Inflammatory macrophage treated with lipopolysaccharide for 4 hours (primary cell): ENCODE measurements around the gene ROCK2.

ENCODE experiments used
- DNase-seq: peaks from one replicate; pipeline ENCODE4 v3.0.0-alpha.2; 2020

Gene ROCK2

GRCh38 chr2:11344342-11344955 lies at the start of gene ROCK2:
TSS of gene ROCK2 (minus strand) at chr2:11344636. CDS start at chr2:11344136, 500 bp downstream.
- DNase-seq = peak; percentile 77

GRCh38 chr2:11393711-11394236 lies 49.3 kb upstream of the ROCK2 start:
- DNase-seq = no peak

DNA sequence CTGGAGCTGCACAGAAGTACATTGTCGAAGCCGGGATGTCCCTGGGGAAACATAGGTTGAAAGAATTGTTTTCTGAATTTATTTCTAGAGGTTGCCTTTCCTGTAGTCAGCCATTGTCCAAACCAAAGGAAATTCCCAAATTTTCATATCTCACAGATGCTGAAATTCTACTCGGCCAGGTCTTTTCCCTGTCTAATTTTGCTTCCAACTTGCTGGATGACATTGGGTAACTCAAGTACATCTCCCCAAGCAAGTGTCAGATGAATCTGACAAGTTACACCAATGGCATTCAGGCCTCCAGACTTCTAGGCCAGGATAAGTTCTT lies 47.5 kb upstream of the ROCK2 start:
- DNase-seq = no peak

DNA sequence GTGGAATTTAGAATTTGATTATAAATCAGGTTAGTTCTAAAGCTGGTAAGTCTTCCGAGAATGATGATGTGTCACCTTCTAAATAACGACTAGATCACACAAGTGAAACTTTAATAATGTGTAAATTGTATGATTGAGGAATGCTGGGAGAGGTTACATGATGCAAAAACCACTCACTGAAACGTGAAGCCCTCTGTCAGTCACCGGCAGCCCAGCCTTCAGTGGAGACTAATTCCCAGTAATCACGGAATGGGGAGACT lies 45.9 kb upstream of the ROCK2 start:
- no peak for DNase-seq

DNA sequence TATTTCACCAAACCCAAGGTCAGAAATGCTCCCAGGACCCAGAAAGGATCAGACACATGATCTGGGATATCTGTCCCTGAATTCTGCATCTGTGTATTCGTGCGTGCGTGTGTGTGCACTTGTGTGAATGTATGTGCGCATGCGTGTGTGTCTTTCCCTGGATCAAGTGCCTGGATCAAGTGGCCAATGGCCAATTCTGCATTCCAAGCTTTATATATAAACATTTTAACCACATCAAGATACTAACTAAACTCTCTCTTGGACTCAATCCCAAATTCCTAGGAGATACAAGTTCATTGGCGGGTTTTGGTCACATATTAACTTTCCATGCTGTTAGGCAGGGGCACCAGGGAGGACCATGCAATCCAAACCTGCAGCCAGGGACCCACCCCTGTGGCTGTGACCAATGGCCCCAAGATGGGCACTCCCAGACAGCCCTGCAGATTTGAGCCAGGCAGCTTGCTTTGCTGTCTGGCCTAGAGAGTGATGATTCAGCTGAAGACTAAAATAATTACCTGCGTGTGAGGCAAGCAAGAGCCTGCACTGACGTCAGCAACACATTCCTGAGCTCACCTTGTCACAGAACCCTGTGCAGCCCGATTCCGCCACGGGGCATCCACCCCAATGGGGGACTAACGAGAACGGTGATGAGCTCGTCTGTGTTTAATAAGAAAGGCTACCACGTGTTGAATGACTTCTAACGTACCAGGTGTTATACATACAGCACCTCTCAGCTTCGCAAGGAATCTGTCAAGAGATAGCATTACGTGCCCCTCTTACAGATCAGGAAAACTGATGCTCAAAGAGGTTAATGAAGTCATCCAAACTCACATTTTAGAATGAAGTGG lies 45.3 kb upstream of the ROCK2 start:
- no peak for DNase-seq

- no peak for DNase-seq
Measured at GRCh38 chr2:11389052-11389420, 44.6 kb upstream of the ROCK2 start.

DNA sequence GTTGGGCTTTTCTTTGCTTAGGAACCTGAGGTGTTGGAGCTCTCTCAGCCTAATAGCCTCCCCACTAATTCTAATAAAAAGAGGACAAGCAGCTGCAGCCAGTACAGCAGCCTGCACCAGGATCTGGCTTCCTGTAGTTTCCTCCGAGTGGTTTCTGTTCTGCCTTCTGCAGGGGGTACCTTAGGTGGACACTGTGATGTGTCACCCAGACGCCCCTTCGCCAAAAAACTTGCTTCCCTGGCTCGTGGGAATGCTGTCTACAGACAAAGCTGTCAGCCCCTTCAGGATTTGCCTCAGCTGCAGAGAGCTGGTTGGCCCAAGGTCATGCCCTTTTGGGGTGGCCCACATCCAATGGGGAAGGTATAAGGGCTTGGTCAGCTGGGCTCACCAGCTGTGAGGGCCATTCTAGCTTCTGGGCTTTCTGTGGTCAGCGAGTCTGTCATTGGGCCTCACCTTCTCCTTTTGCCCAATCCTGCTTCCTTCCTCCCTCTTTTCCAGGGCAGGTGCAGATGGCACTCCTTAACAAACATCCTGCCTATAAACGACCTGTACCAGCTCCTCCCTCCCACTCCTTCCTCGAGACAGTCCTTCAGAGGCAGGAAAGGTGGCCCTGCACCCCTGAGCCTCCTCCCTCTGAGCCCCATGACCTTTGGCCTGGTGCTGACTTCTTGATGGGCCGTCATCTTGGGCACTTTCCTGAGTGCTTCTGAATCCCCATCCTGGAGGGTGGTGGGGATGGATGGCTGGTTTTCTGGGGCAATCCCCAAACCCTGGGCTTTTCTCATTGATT lies 44.0 kb upstream of the ROCK2 start:
- no peak for DNase-seq

GRCh38 chr2:11387843-11388242 lies 43.4 kb upstream of the ROCK2 start:
- no peak for DNase-seq

DNA sequence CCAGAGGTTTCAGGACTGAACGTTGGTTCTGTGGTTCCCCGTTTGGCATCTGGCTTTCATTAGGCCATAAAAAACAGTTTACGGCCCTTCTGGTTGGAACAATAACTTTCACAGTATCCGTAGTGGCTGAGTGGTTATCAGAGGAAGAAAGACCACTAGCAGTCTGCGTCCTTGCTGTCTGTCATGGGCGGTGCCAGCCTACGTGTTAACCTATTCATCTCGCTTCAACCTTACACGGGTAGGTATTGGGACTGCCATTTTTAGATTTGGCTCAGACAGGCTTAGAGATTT lies 42.6 kb upstream of the ROCK2 start:
- DNase-seq = no peak

- DNase-seq = no peak
Measured at GRCh38 chr2:11385847-11386246, 41.4 kb upstream of the ROCK2 start.

DNA sequence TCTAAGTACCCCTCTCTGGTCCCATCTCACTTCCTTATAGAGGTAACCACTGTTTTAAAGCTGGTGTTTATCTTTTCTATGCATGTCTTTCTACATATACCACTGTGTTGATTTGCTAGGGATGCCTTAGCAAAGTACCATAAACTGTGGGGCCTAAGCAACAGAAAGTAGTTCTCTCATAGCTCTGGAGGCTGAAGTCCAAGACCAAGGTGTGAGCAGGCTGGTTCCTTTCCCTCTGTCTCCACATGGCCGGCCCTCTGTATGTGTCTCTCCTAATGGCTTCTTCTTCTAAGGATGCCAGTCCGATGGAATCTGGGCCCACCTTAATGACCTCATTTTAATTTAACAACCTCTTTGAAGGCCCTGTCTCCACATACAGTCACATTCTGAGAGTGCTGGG lies 40.8 kb upstream of the ROCK2 start:
- DNase-seq = no peak

DNA sequence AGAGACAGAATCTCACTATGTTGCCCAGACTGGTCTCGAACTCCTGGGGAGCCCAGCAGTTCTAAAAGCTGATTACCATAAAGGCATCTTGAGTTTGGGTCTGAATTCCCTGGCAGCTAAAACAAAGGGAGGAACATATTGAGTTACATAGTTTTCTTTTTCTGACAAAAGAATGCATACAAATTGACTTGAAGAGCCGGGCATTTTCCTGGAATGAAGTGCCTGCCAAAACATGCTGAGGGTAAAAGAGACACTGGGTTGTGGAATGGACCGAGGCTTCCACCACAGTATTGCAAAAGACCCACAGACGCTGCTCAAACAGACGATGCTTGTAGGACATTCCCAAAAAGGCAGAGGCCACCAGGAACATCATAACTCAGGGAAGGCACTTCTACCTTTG lies 35.1 kb upstream of the ROCK2 start:
- DNase-seq = no peak

DNA sequence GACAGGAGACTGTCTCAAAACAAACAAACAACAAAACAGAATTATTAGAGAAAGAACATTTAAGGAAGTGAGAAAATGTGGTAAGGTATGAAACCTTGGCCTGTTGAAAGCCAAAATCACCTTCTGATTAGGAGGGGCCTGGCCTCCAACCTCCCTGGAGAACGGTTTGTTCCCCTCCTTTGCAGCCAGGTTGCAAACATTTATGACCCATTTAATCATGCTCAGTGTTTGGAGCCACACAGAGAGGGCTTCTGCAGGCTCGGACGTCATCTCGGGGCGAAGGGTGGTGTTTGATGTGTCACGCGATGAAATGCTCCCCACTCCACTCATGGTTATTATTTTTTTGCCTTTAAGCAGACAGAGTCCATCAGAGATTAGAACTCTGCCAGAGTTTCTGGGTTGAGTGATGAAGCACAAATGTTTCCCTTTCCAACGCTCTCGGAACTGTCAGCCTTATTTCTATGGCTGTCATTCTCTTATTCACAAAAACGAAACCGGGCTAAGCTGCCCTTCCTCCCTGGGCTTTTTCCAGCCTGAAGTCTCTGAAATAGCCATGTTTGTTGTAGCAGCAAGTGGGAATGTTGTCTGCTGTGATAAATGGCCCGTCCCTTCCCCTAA lies 33.6 kb upstream of the ROCK2 start:
- DNase-seq = no peak

- no peak for DNase-seq
Measured at GRCh38 chr2:11376071-11376470, 31.6 kb upstream of the ROCK2 start.

DNA sequence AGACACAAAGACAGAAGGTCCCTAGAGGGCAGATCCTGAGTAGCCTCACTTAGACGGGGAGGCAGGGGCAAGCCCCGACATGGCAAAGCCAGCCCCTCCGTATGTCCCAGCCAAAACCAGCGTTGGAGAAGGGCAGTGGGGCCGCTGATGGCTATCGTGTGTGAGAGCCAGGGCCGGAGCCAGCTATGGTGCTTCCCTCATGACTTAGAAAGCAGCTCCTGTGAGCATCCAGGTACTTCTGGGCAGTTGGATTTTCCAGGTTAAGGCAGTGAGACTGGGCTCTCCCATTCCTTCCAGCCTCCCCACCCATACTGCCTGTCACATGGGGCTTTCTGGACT lies 31.2 kb upstream of the ROCK2 start:
- DNase-seq = no peak

GRCh38 chr2:11375025-11375688 lies 30.7 kb upstream of the ROCK2 start:
- DNase-seq = no peak

GRCh38 chr2:11373096-11373495 lies 28.7 kb upstream of the ROCK2 start:
- DNase-seq = no peak

GRCh38 chr2:11371092-11371937 lies 26.9 kb upstream of the ROCK2 start:
- no peak for DNase-seq

DNA sequence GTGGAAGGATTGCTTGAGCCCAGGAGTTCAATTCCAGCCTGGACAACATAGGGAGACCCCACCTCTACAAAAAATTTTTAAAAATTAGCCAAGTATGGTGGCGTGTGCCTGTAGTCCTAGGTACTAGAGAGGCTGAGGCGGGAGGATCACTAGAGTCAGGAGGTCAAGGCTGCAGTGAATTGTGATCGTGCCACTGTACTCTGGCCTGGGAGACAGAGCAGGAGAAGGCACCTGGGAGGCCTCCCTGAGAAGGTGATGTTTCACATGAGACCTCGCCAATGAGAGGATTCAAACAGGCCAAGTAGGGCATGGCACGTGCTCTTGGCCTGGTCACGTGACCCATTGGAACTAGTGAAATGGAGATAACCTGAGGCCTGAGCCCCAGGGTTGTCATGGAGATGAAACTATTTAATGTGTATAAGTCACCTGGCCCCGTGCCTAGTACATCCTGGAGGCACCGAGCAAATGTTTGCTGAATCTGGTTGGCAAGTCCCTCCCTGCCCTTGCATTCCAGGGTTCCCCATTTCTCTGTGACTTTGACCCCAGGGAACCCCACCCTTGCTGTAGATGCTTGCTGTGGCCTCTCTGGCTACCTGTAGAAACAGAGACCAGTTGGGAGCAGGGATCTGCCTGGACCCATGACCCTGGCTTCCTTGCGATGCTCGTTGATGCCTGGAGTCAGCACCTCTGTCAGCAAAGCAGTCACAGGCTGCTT lies 26.1 kb upstream of the ROCK2 start:
- DNase-seq = no peak

- DNase-seq = no peak
Measured at GRCh38 chr2:11368059-11368572, 23.7 kb upstream of the ROCK2 start.

GRCh38 chr2:11367170-11367730 lies 22.8 kb upstream of the ROCK2 start:
- DNase-seq = peak; percentile 21
